ENCODE results near the gene C1orf167. TPM values are rescaled to one million over a fixed set of nuclear protein-coding genes. Genes with fewer than 3 reads are reported as not detected.

Gene C1orf167
- total RNA-seq, 1 donor from 2014 or later, result not detected

DNA sequence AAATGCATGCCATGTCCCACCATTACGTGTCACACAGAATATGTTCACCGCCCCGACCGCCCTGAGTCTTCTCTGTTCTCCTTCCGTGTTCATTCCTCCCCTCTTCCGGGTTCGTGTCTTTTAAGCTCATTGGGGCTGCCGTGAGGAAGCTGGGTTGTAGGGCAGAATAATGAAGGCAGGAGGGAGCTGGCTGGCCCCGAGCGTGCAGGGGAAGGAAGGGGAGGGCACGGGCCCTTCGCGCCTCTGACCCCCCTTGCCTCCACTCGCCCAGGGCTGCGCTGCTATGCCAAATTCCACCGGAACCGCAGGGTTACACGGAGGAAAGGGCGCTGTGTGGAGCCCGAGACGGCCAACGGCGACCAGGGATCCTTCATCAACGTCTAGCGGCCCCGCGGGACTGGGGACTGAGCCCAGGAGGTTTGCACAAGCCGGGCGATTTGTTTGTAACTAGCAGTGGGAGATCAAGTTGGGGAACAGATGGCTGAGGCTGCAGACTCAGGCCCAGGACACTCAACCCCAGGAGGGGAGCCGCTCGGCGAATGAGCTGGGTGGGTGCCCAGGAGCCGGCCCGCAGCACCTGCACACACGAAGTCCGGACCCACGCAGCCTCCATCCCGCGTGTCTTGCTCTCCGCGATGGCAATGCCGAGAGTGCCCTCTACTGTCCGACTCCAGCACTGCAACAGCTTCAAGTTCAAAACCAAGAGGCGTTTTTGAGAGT lies 42.5 kb upstream of the C1orf167 start:
- Mint-ChIP-seq H3K36me3 (ENCODE audit: low read depth) (no peaks in the 10 kb centered on the region), H3K27ac (ENCODE audit: unreplicated experiment) (no peak overlapping the region), H3K4me3 (peak overlapping the region; percentile 15), H3K27me3 (ENCODE audit: low read depth) (peaks cover 12% of the 10 kb centered on the region), H3K4me1 (peaks cover 6% of the 10 kb centered on the region), H3K9me3 (no peaks in the 10 kb centered on the region)
- TF ChIP-seq, protein P1, sequence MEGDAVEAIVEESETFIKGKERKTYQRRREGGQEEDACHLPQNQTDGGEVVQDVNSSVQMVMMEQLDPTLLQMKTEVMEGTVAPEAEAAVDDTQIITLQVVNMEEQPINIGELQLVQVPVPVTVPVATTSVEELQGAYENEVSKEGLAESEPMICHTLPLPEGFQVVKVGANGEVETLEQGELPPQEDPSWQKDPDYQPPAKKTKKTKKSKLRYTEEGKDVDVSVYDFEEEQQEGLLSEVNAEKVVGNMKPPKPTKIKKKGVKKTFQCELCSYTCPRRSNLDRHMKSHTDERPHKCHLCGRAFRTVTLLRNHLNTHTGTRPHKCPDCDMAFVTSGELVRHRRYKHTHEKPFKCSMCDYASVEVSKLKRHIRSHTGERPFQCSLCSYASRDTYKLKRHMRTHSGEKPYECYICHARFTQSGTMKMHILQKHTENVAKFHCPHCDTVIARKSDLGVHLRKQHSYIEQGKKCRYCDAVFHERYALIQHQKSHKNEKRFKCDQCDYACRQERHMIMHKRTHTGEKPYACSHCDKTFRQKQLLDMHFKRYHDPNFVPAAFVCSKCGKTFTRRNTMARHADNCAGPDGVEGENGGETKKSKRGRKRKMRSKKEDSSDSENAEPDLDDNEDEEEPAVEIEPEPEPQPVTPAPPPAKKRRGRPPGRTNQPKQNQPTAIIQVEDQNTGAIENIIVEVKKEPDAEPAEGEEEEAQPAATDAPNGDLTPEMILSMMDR (conservative IDR thresholded peaks at IDR 0.05), result peak; percentile 96
- DNase-seq (ENCODE audit: low read depth, low spot score), result peak; percentile 77

DNA sequence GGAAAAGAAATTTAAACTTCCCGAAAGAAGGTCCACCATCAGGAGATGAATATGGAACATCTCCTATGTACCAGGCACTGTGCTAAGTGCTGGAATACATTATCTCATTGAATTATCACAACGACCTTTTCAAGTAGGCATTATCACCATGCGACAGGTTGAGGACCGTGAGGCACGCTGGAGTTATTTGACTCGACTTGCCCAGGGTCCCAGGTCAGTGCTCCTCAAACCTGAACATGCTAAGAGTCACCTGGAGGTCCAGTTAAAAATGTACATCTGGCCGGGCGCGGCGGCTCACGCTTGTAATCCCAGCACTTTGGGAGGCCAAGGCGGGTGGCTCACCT lies 42.0 kb upstream of the C1orf167 start:
- Mint-ChIP-seq H3K27ac (ENCODE audit: unreplicated experiment) (no peak overlapping the region), H3K4me3 (no peak overlapping the region)

DNA sequence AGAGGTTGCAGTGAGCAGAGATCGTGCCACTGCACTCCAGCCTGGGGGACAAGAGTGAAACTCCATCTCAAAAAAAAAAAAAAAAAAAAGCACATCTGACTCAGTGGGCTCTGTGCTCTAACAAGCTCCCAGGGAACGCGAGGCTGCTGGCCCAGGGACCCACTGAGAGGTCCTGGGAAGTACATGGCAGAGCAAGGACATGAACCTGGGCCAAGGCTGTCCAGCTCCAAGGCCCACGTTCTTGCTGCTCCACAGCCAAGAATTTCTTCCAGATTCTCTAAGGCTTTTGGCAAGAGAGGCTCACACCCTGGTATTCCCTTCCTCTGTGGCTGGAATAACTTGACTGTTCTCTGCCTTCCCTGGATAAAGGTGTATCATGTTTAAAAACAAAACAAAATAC lies 41.5 kb upstream of the C1orf167 start:
- Mint-ChIP-seq H3K4me1 (peaks cover 6% of the 10 kb centered on the region), H3K9me3 (no peaks in the 10 kb centered on the region), H3K36me3 (ENCODE audit: low read depth) (no peaks in the 10 kb centered on the region), H3K27me3 (ENCODE audit: low read depth) (peaks cover 9% of the 10 kb centered on the region), H3K4me3 (no peak overlapping the region), H3K27ac (ENCODE audit: unreplicated experiment) (no peak overlapping the region)
- TF ChIP-seq, protein P1 (conservative IDR thresholded peaks at IDR 0.05), result no peak
- DNase-seq (ENCODE audit: low read depth, low spot score), result no peak

More for the DNA sequence above, 42.0 kb upstream of the C1orf167 start:
- Mint-ChIP-seq H3K27me3 (ENCODE audit: low read depth) (peaks cover 12% of the 10 kb centered on the region), H3K4me1 (peaks cover 6% of the 10 kb centered on the region), H3K36me3 (ENCODE audit: low read depth) (no peaks in the 10 kb centered on the region), H3K9me3 (no peaks in the 10 kb centered on the region)
- TF ChIP-seq, protein P1 (conservative IDR thresholded peaks at IDR 0.05), result peak; percentile 32
- DNase-seq (ENCODE audit: low read depth, low spot score), result no peak

DNA sequence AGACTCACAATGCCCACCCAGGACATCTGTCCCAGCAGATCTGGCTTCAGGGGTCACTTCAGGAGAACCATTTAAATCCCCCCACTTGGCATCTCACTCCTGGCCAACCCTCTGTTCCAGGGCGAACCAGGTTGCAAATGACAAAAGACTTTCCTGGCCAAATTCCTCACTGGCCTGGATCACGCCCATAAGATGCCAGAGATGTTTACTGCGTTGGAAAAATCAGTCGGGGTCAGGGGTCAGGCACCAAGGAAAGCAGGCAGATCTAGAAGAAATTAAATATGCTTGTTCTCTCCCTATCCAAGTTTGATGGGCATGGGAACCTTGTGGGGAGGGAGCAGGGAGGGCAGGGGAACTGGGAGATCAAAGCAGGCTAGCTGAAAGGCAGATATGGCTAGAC lies 40.7 kb upstream of the C1orf167 start:
- Mint-ChIP-seq H3K4me1 (peaks cover 6% of the 10 kb centered on the region), H3K4me3 (no peak overlapping the region), H3K9me3 (no peaks in the 10 kb centered on the region), H3K27me3 (ENCODE audit: low read depth) (peaks cover 9% of the 10 kb centered on the region), H3K36me3 (ENCODE audit: low read depth) (no peaks in the 10 kb centered on the region), H3K27ac (ENCODE audit: unreplicated experiment) (no peak overlapping the region)
- TF ChIP-seq, protein P1 (conservative IDR thresholded peaks at IDR 0.05), result no peak
- DNase-seq (ENCODE audit: low read depth, low spot score), result no peak

DNA sequence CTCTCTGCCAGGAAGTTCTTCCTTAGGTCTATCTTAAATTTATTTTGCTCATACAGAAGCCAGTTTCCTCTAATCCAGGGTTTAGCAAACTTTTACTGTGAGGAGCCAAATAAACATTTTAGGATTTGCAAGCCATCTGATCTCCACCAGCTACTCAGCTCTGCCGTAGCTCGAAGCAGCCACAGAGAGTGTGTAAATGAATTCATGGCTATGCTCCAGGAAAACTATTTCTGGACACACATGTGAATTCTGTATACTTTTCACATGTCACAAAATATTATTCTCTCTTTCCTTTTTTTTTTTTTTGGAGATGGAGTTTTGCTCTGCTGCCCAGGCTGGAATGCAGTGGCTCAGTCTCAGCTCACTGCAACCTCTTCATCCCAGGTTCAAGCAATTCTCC lies 39.5 kb upstream of the C1orf167 start:
- no peak overlapping the region for H3K27ac Mint-ChIP-seq (ENCODE audit: unreplicated experiment)
- peaks cover 9% of the 10 kb centered on the region for H3K27me3 Mint-ChIP-seq (ENCODE audit: low read depth)
- H3K36me3 Mint-ChIP-seq (ENCODE audit: low read depth), result no peaks in the 10 kb centered on the region
- no peak overlapping the region for H3K4me3 Mint-ChIP-seq
- H3K4me1 Mint-ChIP-seq, result peaks cover 6% of the 10 kb centered on the region
- no peak for DNase-seq (ENCODE audit: low read depth, low spot score)
- TF ChIP-seq, protein P1 (conservative IDR thresholded peaks at IDR 0.05), result no peak
- H3K9me3 Mint-ChIP-seq, result no peaks in the 10 kb centered on the region

All from neural crest cell (in vitro differentiated cells).